HG02852 (cell line): ENCODE data around the gene MME.
A peak's percentile ranks its signal among the peaks of the same experiment; 100 is the strongest.

Experiments used
- ATAC-seq: cut with Tn5 transposase; IDR thresholded peaks from one replicate; pipeline ENCODE4 v1.9.1; 2021; ENCODE audit warnings: mild to moderate bottlenecking, moderate library complexity; ENCODE audit not compliant: unreplicated experiment

The MME gene

DNA sequence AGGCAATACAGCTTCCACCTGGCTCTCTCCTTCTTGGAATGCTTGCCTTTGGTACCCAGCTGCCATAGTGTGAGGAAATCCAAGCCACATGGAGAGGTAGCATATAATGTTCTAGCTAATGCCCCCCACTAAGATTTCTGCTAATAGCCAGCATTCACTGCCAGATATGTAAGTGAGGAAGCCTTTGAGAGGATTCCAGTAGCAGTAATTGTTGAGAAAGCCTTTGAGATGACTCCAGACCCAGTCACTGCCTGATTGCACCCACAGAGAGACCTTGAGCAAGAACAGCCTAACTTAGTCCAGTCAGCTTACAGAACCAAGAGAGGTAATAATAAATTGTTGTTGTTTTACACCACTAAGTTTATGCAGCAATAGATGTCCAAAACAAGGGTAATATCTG is 150.3 kb downstream of the MME start:
- ATAC-seq = no peak

DNA sequence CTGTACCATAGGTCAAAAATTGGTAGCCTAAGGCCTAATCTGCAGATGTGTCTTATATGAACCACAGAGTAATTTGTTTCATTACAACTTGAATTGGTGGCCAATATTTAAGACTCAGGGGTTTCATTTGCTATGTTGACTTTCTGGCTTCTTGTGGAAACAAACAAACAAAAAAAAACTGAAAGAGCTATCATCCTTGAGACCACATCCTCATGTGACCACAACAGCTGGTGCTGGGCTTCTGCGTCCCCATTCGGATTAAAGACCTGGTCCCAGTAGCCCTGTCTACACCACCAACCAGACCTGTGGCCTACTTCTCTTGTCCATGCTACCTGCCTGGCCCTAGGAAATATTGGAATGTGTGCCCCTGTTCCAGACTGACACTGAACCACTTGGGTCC is 151.7 kb downstream of the MME start:
- peak; percentile 44 for ATAC-seq

DNA sequence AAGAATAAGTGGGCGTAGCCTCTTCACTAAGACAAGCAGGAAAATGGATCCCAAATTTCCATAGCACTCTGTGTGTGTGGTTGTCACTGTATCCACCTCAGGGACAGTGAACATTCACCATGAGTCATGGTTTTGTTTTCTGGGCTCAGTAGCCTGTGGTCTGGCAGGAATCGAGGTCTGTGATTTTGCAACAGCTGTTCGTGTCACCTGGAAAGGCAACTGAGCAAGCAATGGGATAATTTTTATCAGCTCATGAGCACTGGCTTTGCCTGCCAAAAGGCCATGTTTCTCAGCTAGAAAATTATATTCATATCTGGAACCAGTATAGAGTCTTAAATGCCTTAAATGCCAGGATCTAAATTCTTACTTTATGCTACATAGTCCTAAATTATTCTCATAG is 152.5 kb downstream of the MME start:
- ATAC-seq = peak; percentile 46

DNA sequence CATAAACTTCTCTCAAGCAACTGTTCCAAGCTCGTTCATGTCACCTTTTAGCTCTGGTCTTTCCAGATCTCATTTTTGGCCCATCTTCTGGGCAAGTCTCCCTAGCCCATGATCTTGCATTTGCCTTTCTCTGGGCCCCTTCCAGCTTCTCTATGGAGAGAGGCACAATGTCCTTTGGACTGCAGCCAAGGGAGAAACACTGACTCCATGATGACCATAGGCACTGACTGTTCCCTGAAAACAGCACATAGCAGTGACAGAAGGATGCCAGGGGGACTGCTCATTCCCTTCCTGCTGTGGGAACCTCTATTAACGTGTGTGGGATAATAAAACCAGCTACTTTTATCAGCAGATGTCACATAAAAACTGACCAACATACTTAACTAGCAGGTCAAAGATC is 153.1 kb downstream of the MME start:
- no peak for ATAC-seq
